ENCODE data around the gene FLG2.

GRCh38 chr1:152394151-152394550 is 34.3 kb upstream of the FLG2 start:
- TF ChIP-seq CTCF (conservative IDR thresholded peaks at IDR 0.05; ENCODE audit: low read length) (no peak), EZH2phosphoT487 (IDR thresholded peaks at IDR 0.05; ENCODE audit: borderline replicate concordance) (no peak)
